ENCODE measurements around the gene VPS11.

VPS11 gene

GRCh38 chr11:119106564-119107537, 39.2 kb downstream of the VPS11 start, which contains the start of gene C2CD2L:
Gene C2CD2L, plus strand, starts transcription at chr11:119107344. Its CDS starts 398 bp downstream, at chr11:119107742.
- peak; percentile 90 to 92 for DNase-seq

- no peak for DNase-seq
Measured at GRCh38 chr11:119107538-119108145, 40.0 kb downstream of the VPS11 start.

GRCh38 chr11:119108146-119108856, 40.7 kb downstream of the VPS11 start:
- DNase-seq: peak in 1 of 2 donors; percentile 28

- DNase-seq: no peak
Measured at GRCh38 chr11:119108857-119109221, 41.2 kb downstream of the VPS11 start.

- no peak for DNase-seq
Measured at GRCh38 chr11:119109843-119110242, 42.2 kb downstream of the VPS11 start.

GRCh38 chr11:119110439-119110838, 42.8 kb downstream of the VPS11 start:
- DNase-seq: no peak

- DNase-seq: no peak
Measured at GRCh38 chr11:119111361-119111925, 43.8 kb downstream of the VPS11 start.

GRCh38 chr11:119112314-119113020, 44.8 kb downstream of the VPS11 start:
- DNase-seq: no peak

- DNase-seq: no peak
Measured at GRCh38 chr11:119113716-119114115, 46.1 kb downstream of the VPS11 start.

GRCh38 chr11:119114351-119114750, 46.7 kb downstream of the VPS11 start:
- DNase-seq: no peak

- DNase-seq: peak; percentile 33 to 56
Measured at GRCh38 chr11:119115484-119116234, 48.0 kb downstream of the VPS11 start.

- no peak for DNase-seq
Measured at GRCh38 chr11:119116235-119116594, 48.6 kb downstream of the VPS11 start.

- no peak for DNase-seq
Measured at GRCh38 chr11:119116601-119117000, 49.0 kb downstream of the VPS11 start.

- DNase-seq: no peak
Measured at GRCh38 chr11:119117004-119117706, 49.5 kb downstream of the VPS11 start.

- DNase-seq: no peak
Measured at GRCh38 chr11:119118227-119118626, 50.6 kb downstream of the VPS11 start.

GRCh38 chr11:119118946-119119345, 51.3 kb downstream of the VPS11 start:
- DNase-seq: no peak

- DNase-seq: no peak
Measured at GRCh38 chr11:119120639-119121007, 53.0 kb downstream of the VPS11 start.

- peak; percentile 99 to 100 for DNase-seq
Measured at GRCh38 chr11:119121008-119121810, 53.6 kb downstream of the VPS11 start, which contains the start of gene HINFP. Gene HINFP, plus strand, starts transcription at chr11:119121580. Its CDS starts 5,365 bp downstream, at chr11:119126945.

- no peak for DNase-seq
Measured at GRCh38 chr11:119121811-119122124, 54.1 kb downstream of the VPS11 start.

GRCh38 chr11:119125821-119126220, 58.2 kb downstream of the VPS11 start:
- no peak for DNase-seq
